GM19372 (cell line): ENCODE measurements around the gene KANK3.
"Not testable (repeated sequence)": the region's sequence is repeated elsewhere in the genome, so short reads cannot be mapped to it uniquely, and the experiment has no call there.

Source experiments
- ATAC-seq: cut with Tn5 transposase; IDR thresholded peaks from one replicate; pipeline ENCODE4 v1.9.1; 2021; ENCODE audit warnings: mild to moderate bottlenecking, low read depth, moderate library complexity; ENCODE audit not compliant: unreplicated experiment

Gene KANK3

DNA sequence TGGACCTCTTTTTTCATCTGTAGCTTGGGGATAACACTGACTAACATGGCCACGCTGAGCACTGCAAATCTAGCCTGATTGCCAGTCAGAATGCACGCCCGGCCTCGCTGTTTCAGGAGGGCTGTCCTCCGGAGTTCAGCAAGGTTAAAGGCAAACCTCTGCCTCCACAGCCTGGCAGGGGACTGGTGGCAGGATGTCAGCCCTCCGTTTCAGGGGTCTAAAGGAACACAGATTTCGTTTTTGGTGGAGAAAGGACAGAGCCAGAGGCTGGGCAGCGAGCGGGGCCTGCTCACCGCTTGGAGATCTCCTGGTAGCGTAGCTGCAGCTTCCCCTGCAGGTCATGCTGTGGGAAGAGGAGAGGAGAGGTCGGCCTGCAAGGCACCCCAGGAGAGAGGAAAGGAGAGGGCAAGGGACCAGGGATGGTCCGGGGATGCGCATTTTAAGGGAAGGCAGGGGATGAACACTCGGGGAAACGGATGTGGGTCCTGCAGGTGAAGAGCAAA lies 22.4 kb downstream of the KANK3 start:
- ATAC-seq, result no peak

DNA sequence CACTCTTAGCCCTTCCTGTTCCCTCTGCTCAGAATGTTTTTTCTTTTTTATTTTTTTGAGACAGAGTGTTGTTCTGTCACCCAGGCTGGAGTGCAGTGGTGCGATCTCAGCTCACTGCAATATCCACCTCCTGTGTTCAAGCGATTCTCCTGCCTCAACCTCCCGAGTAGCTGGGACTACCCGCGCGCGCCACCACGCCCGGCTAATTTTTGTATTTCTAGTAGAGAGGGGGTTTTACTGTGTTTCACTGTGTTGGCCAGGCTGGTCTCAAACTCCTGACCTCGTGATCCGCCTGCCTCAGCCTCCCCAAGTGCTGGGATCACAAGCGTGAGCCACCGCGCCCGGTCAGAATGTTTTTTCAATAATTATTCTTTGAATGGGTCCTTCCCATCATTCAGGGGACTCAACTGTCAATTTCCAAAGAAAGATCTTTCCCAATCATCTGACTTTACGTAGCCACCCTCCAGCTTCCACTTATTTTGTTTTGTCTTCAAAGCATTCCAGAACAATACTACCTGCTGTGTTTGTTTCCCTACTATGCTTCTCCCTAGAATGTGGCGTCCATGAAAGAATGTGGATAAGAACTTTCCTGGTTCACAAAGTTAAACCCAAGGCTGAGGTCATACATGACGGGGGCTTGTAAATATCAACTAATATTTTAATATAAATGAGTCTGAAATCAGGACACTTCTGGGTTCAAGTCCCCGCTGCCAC lies 23.1 kb downstream of the KANK3 start:
- no peak for ATAC-seq

GRCh38 chr19:8318835-8319234 lies 24.2 kb downstream of the KANK3 start:
- ATAC-seq, result not testable (repeated sequence)

DNA sequence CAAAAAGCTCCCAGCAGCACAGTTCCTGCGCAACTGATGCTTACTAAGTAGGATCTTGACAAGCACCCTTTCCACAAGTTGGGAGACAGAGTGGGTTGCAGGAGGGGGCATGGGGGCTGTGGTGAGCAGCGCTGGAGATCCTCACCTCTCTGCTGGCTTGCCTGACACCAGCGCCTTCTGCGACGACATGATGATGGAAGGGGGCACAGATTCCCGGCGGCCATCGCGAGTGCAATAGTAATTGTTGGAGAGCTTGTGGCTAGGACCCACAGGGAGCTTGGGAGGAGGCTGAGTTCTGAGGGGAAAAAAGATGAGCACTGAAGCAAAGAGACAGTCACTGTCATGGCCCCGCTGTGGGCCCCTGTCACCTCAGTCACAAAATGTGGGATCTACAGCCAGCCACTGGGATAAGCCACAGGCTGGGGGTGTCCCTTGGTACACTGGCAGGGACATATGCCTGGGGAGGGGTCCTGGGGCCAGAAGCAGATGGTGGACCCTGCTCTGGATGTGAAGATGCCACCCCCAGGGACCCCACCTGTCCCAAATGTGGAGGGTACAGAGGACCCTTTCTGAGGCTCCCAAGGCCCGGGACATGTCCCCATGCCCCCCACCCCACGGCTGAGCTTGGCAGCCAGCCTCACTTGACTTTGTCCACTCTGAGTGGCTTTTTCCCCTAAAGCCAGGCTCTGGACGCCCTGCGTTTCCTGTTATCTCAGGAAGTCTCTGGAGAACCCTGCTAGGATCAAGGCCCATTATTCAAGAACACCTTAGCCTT lies 26.5 kb downstream of the KANK3 start:
- no peak for ATAC-seq

GRCh38 chr19:8314981-8315640 lies 28.0 kb downstream of the KANK3 start:
- not testable (repeated sequence) for ATAC-seq

GRCh38 chr19:8311461-8312260 lies 31.4 kb downstream of the KANK3 start:
- ATAC-seq, result no peak

GRCh38 chr19:8310342-8311055 lies 32.6 kb downstream of the KANK3 start:
- no peak for ATAC-seq

DNA sequence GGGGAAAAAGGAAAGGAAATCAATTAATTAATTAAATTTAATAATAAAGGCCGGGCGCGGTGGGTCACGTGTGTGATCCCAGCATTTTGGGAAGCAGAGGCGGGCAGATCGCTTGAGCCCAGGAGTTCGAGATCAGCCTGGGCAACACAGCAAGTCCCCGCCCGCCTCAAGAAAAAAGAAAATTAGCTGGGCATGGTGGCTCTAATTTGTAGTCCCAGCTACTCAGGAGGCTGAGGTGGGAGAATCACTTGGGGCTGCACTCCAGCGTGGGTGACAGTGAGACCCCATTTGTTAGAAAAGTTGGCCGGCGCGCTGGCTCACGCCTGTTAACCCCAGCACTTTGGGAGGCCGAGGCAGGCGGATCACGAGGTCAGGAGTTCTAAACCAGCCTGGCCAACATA lies 34.2 kb downstream of the KANK3 start:
- no peak for ATAC-seq

DNA sequence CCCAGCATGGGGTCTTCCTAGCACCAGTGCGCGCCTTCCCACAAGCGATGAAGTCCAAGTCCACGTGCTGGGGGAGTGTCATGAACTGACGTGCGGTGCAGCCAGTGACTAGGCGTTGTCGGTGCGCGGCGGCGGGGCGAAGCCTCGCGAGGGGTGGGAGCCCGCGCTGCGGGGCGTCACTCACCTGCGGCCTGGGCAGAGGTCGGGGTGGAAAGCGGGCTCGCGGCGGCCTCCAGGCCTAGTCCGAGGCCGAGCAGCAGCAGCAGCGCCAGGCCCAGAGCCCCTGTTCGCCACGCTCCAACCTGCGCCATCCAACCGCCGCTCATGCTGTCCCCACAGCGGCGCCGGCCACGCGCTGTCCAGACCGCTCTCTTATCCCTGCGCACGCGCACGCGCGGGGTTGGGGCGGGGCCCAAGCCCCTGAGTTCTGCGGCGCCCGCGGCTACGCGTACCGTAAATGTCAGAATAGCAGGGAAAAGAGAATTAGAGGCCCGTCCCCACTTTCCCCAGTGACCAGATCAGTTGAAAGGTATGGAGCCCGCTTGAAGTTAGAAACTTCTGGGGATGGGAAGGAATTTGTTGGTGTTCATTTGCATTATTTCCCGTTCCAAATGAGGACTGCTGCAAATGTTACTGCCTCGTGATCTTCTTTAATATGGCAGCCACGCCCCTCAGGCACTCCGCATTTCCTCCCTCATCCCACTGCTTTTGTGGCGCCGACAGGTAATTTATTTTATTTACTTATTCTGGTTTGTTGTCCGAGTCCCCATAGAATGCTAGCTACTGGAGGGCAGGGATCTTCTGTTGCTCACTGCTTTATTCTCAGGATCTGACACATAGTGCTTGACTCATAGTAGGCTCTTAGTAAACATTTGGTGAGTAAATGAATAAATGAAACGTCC lies 34.8 kb downstream of the KANK3 start, which contains the start of gene CD320:
Gene CD320 (minus strand): TSS at position 394 of the 902 bp plus-strand sequence. CDS start 68 bp downstream, at position 326.
- peak; percentile 68 for ATAC-seq

GRCh38 chr19:8307400-8307964 lies 35.6 kb downstream of the KANK3 start:
- ATAC-seq, result no peak

- ATAC-seq, result no peak
Observed at GRCh38 chr19:8306235-8307054, 36.6 kb downstream of the KANK3 start.

DNA sequence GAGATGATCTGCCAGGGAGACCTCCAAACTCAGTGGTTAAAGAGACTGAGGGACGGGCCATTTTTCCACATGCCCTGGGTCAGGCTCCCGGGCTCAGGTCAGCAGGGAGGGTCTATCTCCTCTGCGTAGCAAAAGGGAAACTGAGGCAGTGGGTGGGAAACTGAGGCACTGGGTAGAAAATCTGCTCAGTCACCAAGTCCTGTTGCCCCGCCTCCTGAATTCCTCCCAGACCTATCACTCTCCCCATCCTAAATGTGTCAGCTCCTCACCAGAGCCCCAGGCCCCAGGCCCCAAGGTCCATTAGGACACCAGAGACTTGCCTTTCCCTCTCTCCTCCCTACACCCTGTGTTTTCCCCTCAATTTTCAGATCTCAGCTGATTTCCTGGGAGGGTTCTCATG lies 37.3 kb downstream of the KANK3 start:
- ATAC-seq, result no peak

GRCh38 chr19:8304841-8305621 lies 38.0 kb downstream of the KANK3 start:
- ATAC-seq, result no peak

- ATAC-seq, result no peak
Observed at GRCh38 chr19:8302734-8303133, 40.3 kb downstream of the KANK3 start.

- ATAC-seq, result no peak
Observed at GRCh38 chr19:8302357-8302691, 40.7 kb downstream of the KANK3 start.

- ATAC-seq, result not testable (repeated sequence)
Observed at GRCh38 chr19:8291337-8291736, 51.7 kb downstream of the KANK3 start.

DNA sequence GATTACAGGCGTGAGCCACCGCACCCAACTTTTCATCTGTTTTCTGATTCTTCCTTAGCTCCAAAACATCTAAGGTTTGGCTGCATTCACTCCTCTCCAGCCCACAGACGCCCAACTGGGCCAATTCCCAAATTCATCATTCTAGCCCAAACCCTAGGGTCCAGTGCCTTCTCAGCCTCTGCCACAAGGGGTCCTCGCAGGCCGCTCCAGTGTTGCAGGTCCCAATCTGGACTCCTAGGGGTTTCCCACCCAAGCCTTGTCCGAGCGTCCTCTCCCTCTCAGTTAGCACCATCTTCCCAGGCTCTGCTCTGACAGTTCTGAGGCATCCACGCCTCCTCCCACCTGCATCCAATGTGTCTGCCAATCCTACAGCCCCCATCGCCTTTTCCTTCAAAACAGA lies 66.6 kb downstream of the KANK3 start:
- ATAC-seq, result not testable (repeated sequence)
